HAP-1 (cell line): ENCODE data around the gene TSGA10.
"Not testable (repeated sequence)": the region's sequence is repeated elsewhere in the genome, so short reads cannot be mapped to it uniquely, and the experiment has no call there.

Experiments used
- DNase-seq, 2 experiments: peaks; one replicate each; pipeline ENCODE4 v3.0.0-alpha.2; 2016 to 2020; ENCODE audit warnings: low spot score in 2 of 2
- H3K27me3 ChIP-seq: fragments of 250-450 bp; sonication (Bioruptor Pico); 2 replicates; pipeline ENCODE4 v1.5.1; 2020; ENCODE audit warnings: low read depth, mild to moderate bottlenecking, moderate library complexity
- H3K36me3 ChIP-seq: fragments of 250-450 bp; sonication (Bioruptor Pico); replicated peaks from 2 replicates; pipeline ENCODE4 v1.5.1; 2020; ENCODE audit warnings: mild to moderate bottlenecking
- H3K4me1 ChIP-seq: fragments of 250-450 bp; sonication (Bioruptor Pico); 2 replicates; pipeline ENCODE4 v1.5.1; 2020; ENCODE audit warnings: mild to moderate bottlenecking
- H3K4me3 ChIP-seq: fragments of 250-450 bp; sonication (Bioruptor Pico); 2 replicates; pipeline ENCODE4 v1.5.1; 2020; ENCODE audit warnings: mild to moderate bottlenecking, moderate library complexity
- H3K9me3 ChIP-seq: fragments of 250-450 bp; sonication (Bioruptor Pico); 2 replicates; pipeline ENCODE4 v1.5.1; 2020; ENCODE audit warnings: mild to moderate bottlenecking, moderate library complexity
- in situ Hi-C: fragments of 300-500 bp; cut with MboI; formaldehyde crosslinking; loops from 3 replicates; pipeline ENCODE4 v1.14.3; 2020; ENCODE audit warnings: low sequenced_read_pairs, inconsistent platforms, mixed read lengths

The TSGA10 gene

GRCh38 chr2:99140056-99140859 lies 14.5 kb downstream of the TSGA10 start:
- peak in 1 of 2 experiments; percentile 41 for DNase-seq
- Histone ChIP-seq H3K9me3 (no peaks in the 10 kb centered on the region), H3K4me3 (peak overlapping the region; percentile 93), H3K36me3 (no peaks in the 10 kb centered on the region), H3K4me1 (peaks cover 14% of the 10 kb centered on the region), H3K27me3 (no peaks in the 10 kb centered on the region)
- in situ Hi-C loops: no loop called here

- DNase-seq: no peak
Observed at GRCh38 chr2:99139003-99139402, 15.7 kb downstream of the TSGA10 start.

DNA sequence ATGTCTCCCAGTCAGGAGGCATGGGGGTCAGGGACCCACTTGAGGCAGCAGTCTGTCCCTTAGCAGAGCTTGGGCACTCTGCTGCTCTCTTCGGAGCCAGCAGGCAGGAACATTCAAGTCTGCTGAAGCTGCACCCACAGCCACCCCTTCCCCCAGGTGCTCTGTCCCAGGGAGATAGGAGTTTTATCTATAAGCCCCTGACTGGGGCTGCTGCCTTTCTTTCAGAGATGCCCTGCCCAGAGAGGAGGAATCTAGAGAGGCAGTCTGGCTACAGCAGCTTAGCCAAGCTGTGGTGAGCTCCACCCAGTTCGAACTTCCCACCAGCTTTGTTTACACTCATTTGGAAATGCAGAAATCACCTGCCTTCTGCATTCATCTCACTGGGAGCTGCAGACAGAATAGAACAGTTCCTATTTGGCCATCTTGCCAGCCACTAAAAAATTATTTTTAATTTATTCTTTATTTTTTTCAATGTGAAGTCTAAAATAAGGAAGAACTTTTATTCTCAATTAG lies 19.6 kb downstream of the TSGA10 start:
- H3K36me3 ChIP-seq, DNase-seq, H3K4me1 ChIP-seq, H3K27me3 ChIP-seq, H3K4me3 ChIP-seq, in situ Hi-C loops: not testable (repeated sequence)
- peaks cover 10% of the 10 kb centered on the region for H3K9me3 ChIP-seq

More at GRCh38 chr2:99139003-99139402, 15.7 kb downstream of the TSGA10 start:
- no peaks in the 10 kb centered on the region for H3K36me3 ChIP-seq
- no peak overlapping the region for H3K4me3 ChIP-seq
- no peaks in the 10 kb centered on the region; the same call in 1 of the 2 replicates for H3K9me3 ChIP-seq
- H3K4me1 ChIP-seq: peaks cover 14% of the 10 kb centered on the region
- in situ Hi-C loops: no loop called here
- no peaks in the 10 kb centered on the region for H3K27me3 ChIP-seq

- no peak for DNase-seq
- Histone ChIP-seq H3K9me3 (peaks cover 10% of the 10 kb centered on the region), H3K4me3 (no peak overlapping the region), H3K27me3 (no peaks in the 10 kb centered on the region), H3K4me1 (no peaks in the 10 kb centered on the region), H3K36me3 (no peaks in the 10 kb centered on the region; the same call in 1 of the 2 replicates)
- in situ Hi-C loops: no loop called here
Observed at GRCh38 chr2:99127981-99128380, 26.8 kb downstream of the TSGA10 start.

- Histone ChIP-seq H3K4me3 (no peak overlapping the region), H3K27me3 (no peaks in the 10 kb centered on the region), H3K4me1 (no peaks in the 10 kb centered on the region), H3K9me3 (no peaks in the 10 kb centered on the region), H3K36me3 (no peaks in the 10 kb centered on the region)
- no peak for DNase-seq
- in situ Hi-C loops: no loop called here
Observed at GRCh38 chr2:99112617-99113016, 42.1 kb downstream of the TSGA10 start.

DNA sequence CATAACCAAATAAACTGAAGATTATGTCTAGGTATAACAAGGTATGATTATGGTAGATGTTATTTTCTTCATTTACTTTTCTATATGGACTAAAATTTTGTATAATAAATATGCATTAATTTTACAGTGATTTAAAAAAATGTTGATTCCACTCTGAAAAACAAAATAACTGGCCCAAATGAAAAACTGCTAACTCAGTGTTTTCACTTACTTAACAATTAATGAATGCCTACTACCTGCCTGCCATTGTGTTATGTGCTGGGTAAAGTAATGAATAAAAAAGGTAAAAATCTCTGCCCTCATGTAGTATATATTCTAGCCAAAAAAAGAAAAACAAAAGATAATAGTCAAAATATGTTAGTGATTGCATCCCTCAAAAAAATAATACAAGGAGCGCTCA lies 42.8 kb downstream of the TSGA10 start:
- H3K4me1 ChIP-seq: no peaks in the 10 kb centered on the region
- H3K36me3 ChIP-seq: no peaks in the 10 kb centered on the region
- no peaks in the 10 kb centered on the region for H3K27me3 ChIP-seq
- DNase-seq: no peak
- H3K4me3 ChIP-seq: no peak overlapping the region
- no peaks in the 10 kb centered on the region for H3K9me3 ChIP-seq
- in situ Hi-C loops: no loop called here

DNA sequence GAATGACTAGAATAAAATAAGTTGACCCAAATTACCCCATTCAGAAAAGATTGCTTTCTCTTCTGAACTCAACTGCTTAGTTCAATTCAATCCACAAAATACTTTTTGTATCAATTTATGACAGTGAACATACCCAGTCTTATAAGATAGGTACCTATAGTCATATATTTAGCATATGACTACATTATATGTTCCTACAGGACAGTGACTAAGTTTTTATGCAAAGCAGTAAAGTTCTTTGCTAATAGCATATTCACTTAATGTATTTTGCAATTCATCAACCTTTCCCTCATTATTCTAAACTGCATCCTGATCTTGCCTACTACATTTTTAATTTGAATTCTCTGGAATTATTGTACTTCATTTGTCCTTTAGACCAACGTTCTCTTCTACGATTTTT lies 43.5 kb downstream of the TSGA10 start:
- in situ Hi-C loops: no loop called here
- no peak overlapping the region for H3K4me3 ChIP-seq
- H3K4me1 ChIP-seq: no peaks in the 10 kb centered on the region
- no peaks in the 10 kb centered on the region for H3K36me3 ChIP-seq
- no peaks in the 10 kb centered on the region for H3K9me3 ChIP-seq
- DNase-seq: no peak
- no peaks in the 10 kb centered on the region for H3K27me3 ChIP-seq

DNA sequence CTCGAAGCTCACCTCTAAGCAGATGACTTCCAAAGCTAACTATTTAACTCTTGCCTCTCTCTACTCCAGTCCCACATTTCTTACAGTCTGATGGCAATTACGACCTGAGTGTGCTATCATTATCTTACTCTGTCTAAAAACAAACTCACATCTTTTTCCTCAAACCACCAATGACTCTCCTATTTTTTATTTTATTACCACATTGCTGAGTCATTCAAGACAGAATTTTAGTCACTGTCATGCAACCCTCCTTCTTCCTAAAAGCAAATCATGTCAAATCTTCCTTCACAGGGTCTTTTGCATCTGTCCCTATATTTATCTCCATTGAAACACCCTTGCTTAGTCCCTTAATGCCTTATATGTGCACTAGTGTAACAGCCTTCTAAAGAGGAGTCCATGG lies 47.8 kb downstream of the TSGA10 start:
- no peak for DNase-seq
- in situ Hi-C loops: no loop called here
- H3K27me3 ChIP-seq: no peaks in the 10 kb centered on the region
- no peaks in the 10 kb centered on the region for H3K4me1 ChIP-seq
- no peaks in the 10 kb centered on the region for H3K9me3 ChIP-seq
- no peaks in the 10 kb centered on the region for H3K36me3 ChIP-seq
- H3K4me3 ChIP-seq: no peak overlapping the region

- H3K36me3 ChIP-seq: no peaks in the 10 kb centered on the region
- no peak overlapping the region for H3K4me3 ChIP-seq
- no peaks in the 10 kb centered on the region for H3K27me3 ChIP-seq
- H3K4me1 ChIP-seq: no peaks in the 10 kb centered on the region
- no peaks in the 10 kb centered on the region for H3K9me3 ChIP-seq
- in situ Hi-C loops: no loop called here
- DNase-seq: no peak
Observed at GRCh38 chr2:99104006-99104405, 50.7 kb downstream of the TSGA10 start.

DNA sequence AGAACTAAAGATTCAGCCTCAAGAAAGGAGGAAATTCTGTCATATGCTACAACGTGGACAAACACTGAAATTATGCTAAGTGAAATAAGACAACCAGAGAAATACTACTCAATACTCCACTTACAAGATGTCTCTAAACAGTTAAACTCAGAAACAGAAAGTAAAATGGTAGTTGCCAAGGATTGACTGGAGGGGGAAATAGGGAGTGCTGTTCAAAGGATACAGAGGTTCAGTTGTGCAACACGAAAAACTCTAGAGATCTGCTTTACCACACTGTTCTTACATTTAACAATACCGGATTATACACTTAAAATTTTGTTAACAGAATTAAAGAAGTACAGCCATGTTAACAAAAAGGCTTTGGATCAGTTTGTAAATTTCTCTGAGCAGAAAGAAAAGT lies 53.0 kb downstream of the TSGA10 start:
- H3K4me3 ChIP-seq: no peak overlapping the region
- H3K27me3 ChIP-seq: no peaks in the 10 kb centered on the region
- no peaks in the 10 kb centered on the region for H3K36me3 ChIP-seq
- no peak for DNase-seq
- no peaks in the 10 kb centered on the region for H3K9me3 ChIP-seq
- no peaks in the 10 kb centered on the region for H3K4me1 ChIP-seq
- in situ Hi-C loops: no loop called here

- DNase-seq: no peak
- Histone ChIP-seq H3K36me3 (no peaks in the 10 kb centered on the region), H3K4me3 (no peak overlapping the region), H3K4me1 (no peaks in the 10 kb centered on the region), H3K9me3 (no peaks in the 10 kb centered on the region), H3K27me3 (no peaks in the 10 kb centered on the region)
- in situ Hi-C loops: no loop called here
Observed at GRCh38 chr2:99096728-99097127, 58.0 kb downstream of the TSGA10 start.

DNA sequence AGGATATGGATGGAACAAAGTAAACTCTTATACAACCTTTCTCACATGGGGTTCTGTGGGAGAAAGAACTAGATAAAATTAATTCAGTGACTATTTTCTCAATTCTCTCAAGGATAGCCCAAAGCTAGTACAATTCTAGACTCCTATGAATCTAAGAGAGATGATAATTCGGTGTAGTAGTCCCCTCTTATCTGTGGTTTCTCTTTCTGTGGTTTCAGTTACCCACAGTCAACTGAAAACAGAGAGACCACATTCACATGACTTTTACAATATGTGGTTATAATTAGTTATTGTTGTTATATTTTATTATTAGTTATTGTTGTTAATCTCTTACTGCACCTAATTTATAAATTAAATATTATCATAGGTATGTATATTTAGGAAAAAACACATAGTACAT lies 66.7 kb downstream of the TSGA10 start:
- in situ Hi-C loops: no loop called here
- Histone ChIP-seq H3K4me3 (no peak overlapping the region), H3K4me1 (no peaks in the 10 kb centered on the region), H3K9me3 (no peaks in the 10 kb centered on the region), H3K36me3 (no peaks in the 10 kb centered on the region), H3K27me3 (no peaks in the 10 kb centered on the region)
- no peak for DNase-seq

DNA sequence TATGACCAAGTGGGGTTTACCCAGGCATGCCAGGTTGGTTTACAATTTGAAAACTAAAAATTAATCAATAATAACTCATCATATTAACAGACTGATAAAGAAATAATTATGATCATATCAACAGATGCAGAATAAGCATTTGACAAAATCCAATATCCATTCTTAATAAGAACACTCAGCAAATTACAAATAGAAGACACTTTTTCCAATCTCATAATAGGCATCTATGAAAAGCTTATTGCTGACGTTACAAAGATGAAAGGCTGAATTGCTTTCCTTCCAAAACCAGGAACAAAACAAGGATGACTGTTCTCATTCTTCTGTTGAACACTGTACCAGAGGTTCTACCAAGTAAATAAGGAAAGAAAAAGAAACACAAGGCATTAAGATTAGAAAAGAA lies 68.4 kb downstream of the TSGA10 start:
- in situ Hi-C loops: no loop called here

DNA sequence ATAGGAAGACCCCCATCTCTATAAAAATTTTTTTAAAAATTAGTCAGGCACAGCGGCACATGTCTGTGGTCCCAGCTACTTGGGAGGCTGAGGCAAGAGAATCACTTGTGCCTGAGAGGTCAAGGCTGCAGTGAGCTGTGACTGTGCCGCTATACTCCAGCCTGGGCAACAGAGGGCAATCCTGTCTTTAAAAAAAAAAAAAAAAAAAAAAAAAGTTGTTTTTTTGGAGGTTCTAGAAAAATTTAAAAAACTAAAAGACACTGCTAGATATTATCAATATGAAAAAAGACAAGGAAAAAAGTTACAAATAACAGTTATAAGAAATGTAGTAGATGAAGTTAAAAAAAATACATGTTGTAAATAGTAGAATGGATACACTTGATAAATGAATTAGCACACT lies 69.3 kb downstream of the TSGA10 start:
- DNase-seq: peak in 1 of 2 experiments; percentile 18
- peaks cover 3% of the 10 kb centered on the region; the same call in 1 of the 2 replicates for H3K27me3 ChIP-seq
- H3K4me3 ChIP-seq: no peak overlapping the region
- no peaks in the 10 kb centered on the region for H3K9me3 ChIP-seq
- no peaks in the 10 kb centered on the region for H3K4me1 ChIP-seq
- in situ Hi-C loops: no loop called here
- H3K36me3 ChIP-seq: no peaks in the 10 kb centered on the region

More for the DNA sequence above, 68.4 kb downstream of the TSGA10 start:
- Histone ChIP-seq H3K36me3 (no peaks in the 10 kb centered on the region), H3K9me3 (no peaks in the 10 kb centered on the region), H3K4me1 (no peaks in the 10 kb centered on the region), H3K27me3 (peaks cover 3% of the 10 kb centered on the region; the same call in 1 of the 2 replicates), H3K4me3 (no peak overlapping the region)
- no peak for DNase-seq
